Activated naive CD4-positive, alpha-beta T cell treated with anti-CD3 and anti-CD28 coated beads, Interleukin-2, amount 10 ng/mL, durations not matched to agents 5 hours and 36 hours (primary cell): ENCODE data around the gene TPM1. TPM values are rescaled to one million over a fixed set of nuclear protein-coding genes. Genes with fewer than 3 reads are reported as not detected.

Experiments used
- total RNA-seq, 2 experiments: library from RNA; stranded (reverse); gene quantifications; one replicate each; pipeline ENCODE4 v1.2.3, GENCODE V29; 2021

TPM1 gene
- total RNA-seq = 1 to 10 TPM; 7.1 to 9.2 TPM

GRCh38 chr15:63041974-63042876 is at the start of gene TPM1:
Gene TPM1, plus strand, starts transcription at chr15:63042747. Its CDS starts 83 bp downstream, at chr15:63042830.

Other genes starting within 250 kb of the TPM1 start
- gene LACTB, start 79.1 kb downstream of the TPM1 start, total RNA-seq = 10 to 100 TPM; 12.0 to 12.7 TPM
- 100 to 1,000 TPM; 178 to 179 TPM for gene RPS27L, start 114.7 kb downstream of the TPM1 start, total RNA-seq
- 100 to 1,000 TPM; 117 to 118 TPM for gene RAB8B, start 146.9 kb downstream of the TPM1 start, total RNA-seq
- gene APH1B, start 234.9 kb downstream of the TPM1 start, total RNA-seq = 1 to 10 TPM; 9.6 to 9.9 TPM